DOHH2 (cell line): Measurements from ENCODE around the gene STPG3.

ENCODE experiments used
- EZH2phosphoT487 ChIP-seq: fragments of 200-600 bp; sonication (generic); IDR thresholded peaks from 2 replicates; pipeline ENCODE4 v1.6.1; 2017; ENCODE audit warnings: borderline replicate concordance, mild to moderate bottlenecking, antibody characterized with exemption, low read length, moderate library complexity, mixed read lengths
- TF ChIP-seq, protein P1 (sequence below): fragments of 200-600 bp; sonication (generic); IDR thresholded peaks from one replicate; pipeline ENCODE4 v1.5.1; 2014; ENCODE audit warnings: antibody characterized with exemption, mild to moderate bottlenecking, low read depth, low read length; ENCODE audit not compliant: poor library complexity, severe bottlenecking

DNA sequence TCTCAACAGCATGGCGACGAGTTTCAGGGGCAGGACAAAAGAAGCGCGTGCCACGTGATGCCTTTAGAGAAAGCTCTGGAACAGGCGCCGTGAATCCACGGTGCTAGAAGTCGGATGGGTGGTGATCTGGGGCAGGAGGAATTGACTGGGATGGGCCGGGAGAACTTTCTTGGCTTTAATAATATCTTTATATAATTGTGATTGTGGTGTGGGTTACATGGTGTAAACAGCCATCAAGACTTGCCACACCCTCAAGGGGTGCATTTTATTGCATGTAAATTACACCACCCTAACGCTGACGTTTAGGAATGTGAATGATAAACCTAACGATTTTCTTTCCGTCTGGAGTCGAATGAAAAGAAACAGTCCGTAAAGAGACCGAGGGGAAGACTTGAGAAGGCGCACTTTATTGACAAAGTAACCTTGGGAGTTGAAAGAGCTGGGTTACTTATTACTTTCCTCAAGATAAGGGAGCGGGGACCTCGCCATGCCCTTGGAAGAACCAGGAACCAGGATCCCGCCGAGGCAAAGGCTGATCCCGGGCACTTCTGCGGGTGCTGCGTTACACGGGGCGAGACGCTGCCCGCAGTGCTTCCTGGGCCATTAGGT lies 42.5 kb downstream of the STPG3 start:
- TF ChIP-seq, protein P1, sequence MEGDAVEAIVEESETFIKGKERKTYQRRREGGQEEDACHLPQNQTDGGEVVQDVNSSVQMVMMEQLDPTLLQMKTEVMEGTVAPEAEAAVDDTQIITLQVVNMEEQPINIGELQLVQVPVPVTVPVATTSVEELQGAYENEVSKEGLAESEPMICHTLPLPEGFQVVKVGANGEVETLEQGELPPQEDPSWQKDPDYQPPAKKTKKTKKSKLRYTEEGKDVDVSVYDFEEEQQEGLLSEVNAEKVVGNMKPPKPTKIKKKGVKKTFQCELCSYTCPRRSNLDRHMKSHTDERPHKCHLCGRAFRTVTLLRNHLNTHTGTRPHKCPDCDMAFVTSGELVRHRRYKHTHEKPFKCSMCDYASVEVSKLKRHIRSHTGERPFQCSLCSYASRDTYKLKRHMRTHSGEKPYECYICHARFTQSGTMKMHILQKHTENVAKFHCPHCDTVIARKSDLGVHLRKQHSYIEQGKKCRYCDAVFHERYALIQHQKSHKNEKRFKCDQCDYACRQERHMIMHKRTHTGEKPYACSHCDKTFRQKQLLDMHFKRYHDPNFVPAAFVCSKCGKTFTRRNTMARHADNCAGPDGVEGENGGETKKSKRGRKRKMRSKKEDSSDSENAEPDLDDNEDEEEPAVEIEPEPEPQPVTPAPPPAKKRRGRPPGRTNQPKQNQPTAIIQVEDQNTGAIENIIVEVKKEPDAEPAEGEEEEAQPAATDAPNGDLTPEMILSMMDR = no peak
- no peak for TF ChIP-seq EZH2phosphoT487
